HG03521 (cell line): ENCODE measurements around the gene SYF2.

Experiments used
- ATAC-seq: cut with Tn5 transposase; IDR thresholded peaks from one replicate; pipeline ENCODE4 v1.9.1; 2021; ENCODE audit warnings: mild to moderate bottlenecking, moderate library complexity; ENCODE audit not compliant: unreplicated experiment

Gene SYF2

DNA sequence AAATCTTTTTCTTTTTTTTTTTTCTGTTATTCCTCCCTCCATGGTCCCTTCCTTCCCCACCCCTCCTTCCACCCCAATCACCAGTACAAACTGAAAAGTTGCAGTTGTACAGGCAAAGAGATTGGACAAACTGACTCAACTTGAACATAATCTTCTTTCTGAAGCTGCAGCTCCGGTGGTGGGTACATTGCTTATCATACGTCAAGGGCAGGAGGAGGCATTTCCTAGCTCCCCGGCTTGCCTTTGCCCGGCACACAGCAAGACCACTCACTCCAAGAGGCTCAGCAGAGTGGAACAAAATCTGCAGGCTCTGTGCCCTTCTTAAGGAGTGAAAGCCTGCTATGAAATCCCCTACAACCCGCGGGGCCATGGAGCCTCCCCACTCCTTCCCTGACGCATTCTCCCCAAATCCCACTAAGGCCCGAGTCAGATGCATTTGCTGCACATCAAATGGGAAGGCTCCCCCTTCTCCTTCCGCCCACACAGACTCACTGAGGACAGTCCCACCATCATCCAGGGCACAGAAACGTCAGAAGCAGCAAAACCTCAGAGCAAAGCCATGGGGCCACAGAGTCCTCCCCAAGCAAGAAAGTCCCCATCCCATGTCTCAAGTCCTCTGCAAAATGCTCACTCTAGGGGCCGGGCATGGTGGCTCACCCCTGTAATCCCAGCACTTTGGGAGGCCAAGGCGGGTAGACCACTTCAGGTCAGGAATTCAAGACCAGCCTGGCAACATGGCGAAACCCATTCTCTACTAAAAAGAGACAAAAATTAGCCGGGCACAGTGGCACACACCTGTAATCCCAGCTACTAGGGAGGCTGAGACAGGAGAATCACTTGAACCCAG lies 45.9 kb downstream of the SYF2 start:
- no peak for ATAC-seq

DNA sequence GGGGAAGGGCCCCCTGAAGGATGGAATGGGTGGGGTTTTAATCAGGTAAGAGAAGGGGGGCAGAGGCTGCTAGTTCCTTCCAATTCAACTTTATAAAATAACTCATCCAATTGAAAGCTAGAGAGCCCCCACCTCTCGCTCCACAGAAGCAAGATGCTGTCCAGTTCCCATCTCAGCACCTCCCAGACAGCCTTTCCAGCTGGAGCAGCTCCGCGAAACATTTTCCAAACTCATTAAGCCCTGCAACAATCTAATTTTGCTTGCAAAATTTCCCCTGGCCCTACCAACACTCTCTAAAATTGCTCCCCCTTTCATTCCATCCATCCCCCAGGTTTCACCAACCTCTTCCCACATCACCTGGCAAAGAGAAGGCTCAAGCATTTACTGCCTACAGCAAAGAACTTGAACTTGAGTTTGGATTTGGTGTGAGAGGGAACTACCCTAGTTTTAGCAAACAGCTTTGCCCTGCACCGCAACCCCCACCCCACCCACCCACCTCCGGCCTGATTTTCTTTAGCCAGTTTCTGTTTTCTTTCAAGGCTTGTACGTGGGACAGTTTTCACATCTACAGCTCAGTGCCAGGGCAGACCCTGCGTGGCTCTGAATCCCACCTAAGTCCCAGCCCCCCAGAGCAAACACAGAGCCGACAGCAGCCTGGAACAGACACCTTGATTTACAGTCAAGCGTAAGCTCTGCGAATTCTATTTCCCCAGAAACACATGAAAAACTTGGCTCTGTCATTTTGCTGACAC lies 46.7 kb downstream of the SYF2 start:
- no peak for ATAC-seq

DNA sequence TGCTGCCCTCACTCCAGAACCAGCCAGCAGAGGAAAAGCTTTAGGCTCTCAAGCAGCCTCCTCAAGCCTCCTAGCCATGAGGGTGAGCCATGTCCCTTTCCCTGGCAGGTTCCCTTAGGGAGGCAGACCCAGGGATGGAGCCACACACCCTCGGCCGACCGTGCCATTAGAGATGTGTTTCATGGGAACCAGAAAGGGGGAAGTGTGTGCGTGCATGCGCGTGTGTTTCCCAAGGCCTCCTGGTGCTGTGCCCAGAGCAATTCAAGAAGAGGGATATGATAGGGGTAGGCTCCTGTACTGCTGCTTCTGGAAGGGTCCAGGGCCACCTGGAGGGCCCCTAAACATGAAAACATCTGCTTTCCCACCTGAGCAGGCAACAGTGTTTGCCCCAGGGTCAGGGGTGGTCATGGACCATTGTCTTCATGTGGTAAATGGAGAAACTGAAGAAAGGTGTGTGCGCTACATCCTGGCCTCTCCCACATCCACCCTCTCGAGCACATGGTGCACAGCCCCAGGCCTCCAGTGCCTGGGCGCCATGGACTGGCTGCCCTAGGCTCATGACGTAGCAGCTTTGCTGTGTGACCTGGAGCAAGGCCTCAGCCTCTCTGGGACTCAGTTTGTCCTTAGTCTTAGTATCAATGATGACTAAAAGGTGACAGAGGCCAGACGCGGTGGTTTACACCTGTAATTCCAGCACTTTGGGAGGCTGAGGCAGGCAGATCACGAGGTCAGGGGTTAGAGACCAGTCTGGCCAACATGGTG lies 48.1 kb downstream of the SYF2 start:
- no peak for ATAC-seq

DNA sequence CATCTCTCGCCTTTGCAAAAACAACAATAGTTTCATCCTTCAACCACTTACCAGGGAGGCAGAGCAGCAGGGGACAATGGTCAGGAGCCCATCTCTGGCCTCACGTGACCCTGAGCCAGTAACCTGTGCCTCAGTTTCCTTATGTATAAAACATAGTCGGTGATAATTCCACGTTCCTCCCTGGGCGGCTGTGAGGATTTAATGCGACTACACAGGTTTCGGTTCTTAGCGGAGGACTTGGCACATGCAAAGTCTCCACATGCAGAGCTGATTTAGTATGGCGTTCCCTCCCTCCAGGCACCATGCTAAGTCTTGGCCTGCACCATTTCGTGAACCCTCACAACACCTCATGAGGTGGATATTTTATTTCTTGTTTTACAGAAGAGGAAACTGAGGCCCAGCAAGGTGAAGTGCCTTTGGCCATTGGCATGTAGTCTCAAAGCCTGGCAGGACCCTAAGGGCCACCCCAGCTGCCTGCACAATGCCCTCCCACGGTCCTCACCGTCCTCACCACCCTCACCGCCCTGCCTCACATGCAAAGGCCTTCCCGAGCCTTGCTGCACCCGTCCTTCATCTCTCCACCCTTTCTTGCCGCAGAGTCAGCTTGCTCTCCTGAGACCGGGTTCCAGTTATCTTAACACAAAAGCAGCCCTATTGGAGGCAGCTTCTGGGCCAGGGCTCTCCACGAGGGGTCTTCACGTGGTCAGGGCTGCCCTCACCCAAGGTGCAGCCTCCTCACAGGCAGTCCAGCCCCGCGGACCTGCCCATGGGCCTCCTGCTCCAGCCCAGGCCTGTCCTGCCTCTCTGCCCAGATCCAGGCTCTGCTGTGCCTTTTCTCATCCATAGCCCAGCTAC lies 48.9 kb downstream of the SYF2 start:
- ATAC-seq = no peak

DNA sequence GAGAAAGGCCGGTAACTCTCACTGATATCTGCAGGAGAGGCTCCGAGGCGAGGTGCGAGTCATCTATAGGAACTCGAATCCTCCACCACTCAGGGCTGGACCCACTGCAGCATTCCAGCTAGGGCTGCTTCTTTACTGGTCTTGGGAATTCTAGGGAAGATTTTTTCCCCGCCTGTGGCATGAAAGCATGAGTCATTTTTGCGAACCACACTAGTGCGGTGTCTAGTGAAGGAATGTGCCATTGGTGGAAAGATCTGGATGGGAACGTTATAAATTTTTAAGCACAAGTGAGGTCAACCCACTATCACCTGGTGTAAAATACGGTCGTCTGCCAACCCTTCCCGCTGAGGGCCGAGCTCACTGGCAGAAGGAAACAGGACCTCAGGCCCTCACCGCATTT lies 49.7 kb downstream of the SYF2 start:
- no peak for ATAC-seq

DNA sequence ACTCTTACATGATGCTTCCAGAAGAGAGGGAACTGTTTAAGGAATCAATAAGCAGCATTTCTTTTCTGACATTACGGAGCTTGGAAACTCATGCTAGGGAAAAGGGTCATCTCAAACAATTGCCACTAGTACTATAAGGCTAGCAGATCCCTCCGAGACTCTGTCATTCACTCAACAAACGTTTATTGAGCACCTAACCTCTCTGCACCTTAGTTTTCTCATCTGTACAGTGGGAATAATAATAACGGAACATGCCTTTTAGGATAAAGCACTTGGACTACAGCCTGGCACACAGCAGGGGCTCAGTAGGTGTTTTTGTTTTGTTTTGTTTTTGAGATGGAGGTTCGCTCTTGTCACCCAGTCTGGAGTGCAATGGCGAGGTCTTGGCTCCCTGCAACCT lies 51.3 kb downstream of the SYF2 start:
- no peak for ATAC-seq

DNA sequence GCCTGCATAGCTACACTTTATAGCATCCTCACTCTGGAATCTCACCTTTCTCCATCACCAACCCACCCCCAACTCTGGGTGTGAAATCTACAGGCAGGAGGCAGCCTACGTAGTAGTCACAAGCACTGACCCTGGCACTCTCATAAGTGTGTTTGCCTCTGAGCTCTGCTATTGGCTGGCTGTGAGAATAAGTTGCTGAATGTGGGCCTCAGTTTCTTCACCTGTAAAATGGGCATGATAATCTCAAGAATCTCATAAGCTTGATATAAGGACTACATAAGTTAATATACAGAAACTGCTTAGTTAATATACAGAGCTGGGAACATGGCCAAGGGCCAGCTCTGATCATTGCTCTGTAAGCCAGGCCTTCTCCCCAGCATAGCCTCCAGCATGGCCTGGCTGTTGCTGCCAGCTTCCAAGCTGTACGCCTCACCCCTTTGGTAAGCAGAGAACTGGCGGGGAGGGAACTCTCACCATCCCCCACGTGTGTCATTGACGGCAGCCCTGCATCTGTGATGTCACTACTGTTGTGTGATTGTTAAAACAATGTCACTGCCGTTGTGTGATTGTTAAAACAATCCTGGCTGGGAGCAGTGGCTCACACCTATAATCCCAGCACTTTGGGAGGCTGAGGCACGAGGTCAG lies 53.3 kb downstream of the SYF2 start:
- ATAC-seq = no peak

DNA sequence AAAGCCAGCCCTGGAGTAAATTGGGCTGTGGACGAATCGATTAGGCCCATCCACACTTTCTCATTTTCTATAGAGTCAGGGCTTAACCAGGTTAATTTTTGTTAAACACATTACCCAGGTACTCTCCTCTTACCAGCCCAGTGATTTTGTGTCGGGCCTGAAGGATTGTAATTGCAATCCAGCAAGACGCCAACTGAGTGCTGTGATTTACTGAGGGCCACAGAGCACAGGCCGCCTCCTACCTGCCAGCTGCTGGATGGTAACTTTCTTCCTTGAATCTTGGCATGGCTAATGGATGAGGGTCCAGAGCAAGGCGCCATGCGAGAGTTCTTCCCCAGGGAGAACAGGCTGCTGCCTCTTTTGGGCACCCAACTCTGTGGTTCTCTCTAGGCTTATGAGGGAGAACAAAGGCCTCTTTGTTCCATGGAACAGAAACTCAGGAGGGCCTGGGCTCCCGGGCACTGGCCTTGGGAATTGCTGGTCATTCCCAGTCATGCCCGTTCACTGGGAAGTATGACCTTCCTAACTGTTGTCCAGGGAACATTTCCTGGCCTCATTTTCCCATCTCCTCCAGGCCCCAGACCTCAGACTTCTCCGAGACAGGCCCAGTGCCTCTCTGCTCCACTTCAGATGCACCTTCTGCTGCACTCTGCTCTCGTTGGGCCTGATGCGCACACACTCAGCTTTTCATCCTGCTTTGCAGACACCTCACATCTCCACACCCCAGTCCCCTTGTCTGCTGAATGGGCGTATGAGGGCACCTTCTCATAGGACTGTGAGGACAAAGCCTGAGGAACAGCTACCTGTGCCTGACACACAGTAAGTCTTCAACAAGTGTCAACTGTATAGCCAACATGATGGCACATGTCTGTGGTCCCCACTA lies 57.3 kb downstream of the SYF2 start:
- ATAC-seq = no peak

DNA sequence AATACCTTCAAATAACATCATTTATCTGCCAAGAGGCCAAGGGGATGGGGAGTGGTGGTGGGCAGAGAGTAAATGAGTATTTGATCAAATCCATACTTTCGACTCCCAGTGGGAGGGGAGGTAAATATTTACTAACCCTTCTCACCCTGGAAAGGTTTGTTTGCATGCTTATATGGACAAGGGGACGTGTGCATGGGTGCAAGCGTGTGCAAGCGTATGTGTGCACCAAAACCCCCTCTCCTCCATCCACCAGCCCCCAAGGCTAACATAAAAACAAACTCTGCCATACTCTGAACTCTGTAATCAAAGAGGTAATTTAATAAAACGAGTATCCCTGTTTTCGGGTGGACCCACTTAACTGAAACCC lies 58.0 kb downstream of the SYF2 start:
- no peak for ATAC-seq

DNA sequence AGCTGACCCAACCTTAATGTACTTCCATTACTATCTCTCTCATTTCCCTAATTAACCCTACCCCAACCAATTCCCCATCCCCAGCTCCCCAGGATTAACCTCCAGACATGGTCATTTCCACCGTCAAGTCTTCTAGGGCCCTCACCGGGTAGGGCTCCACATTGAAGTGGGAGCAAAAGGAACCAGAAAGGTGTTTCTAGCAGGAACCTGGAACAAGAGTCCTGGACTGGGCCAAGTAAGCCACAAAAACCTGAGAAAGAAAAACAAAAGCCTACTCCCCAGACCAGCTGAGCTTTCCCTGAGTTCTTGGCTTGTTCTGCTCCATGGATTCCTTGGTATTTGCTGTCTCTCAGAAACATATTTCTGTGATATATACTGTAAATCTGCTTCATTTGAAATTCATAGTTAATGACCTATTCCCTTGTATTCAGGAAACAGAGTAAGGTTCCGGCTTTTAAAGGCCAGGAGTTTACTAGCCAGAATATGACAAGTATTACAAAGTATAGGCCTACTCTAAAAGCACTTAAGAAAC lies 58.4 kb downstream of the SYF2 start:
- ATAC-seq = no peak
